Thoracic aorta (tissue), 2 donors: ENCODE measurements around the gene SERPINI2. TPM values are rescaled to one million over a fixed set of nuclear protein-coding genes. Genes with fewer than 3 reads are reported as not detected.

Source experiments
- ATAC-seq: fragments of 150-250 bp; one replicate; pipeline ENCODE4 v1.8.0; 2017; ENCODE audit warnings: low read depth; ENCODE audit not compliant: insufficient number of reproducible peaks, low FRiP score
- DNase-seq: peaks from one replicate; pipeline ENCODE4 v3.0.0-alpha.2; 2020; ENCODE audit warnings: low spot score
- H3K27ac ChIP-seq, 2 donors: fragments of 200-600 bp; sonication (generic); 1 replicate in 1 of 2; 2 replicates in 1 of 2; pipeline ENCODE4 v1.5.1; 2016; ENCODE audit warnings: mild to moderate bottlenecking in 2 of 2, moderate library complexity in 2 of 2
- H3K27me3 ChIP-seq: fragments of 200-600 bp; sonication (generic); replicated peaks from 2 replicates; pipeline ENCODE4 v1.6.0; 2016; ENCODE audit warnings: mild to moderate bottlenecking; ENCODE audit not compliant: insufficient read depth
- H3K36me3 ChIP-seq: fragments of 200-600 bp; sonication (generic); one replicate; pipeline ENCODE4 v1.5.1; 2016
- H3K4me1 ChIP-seq, 2 donors: fragments of 200-600 bp; sonication (generic); 1 replicate in 1 of 2; 2 replicates in 1 of 2; pipeline versions ENCODE4 v1.5.1 to v1.6.0; 2016; ENCODE audit warnings: low read depth in 2 of 2, mild to moderate bottlenecking in 1 of 2; ENCODE audit not compliant: control insufficient read depth in 1 of 2
- H3K4me3 ChIP-seq: fragments of 200-600 bp; sonication (generic); 2 replicates; pipeline ENCODE4 v1.5.1; 2016; ENCODE audit warnings: mild to moderate bottlenecking
- H3K9me3 ChIP-seq: fragments of 200-600 bp; sonication (generic); 2 replicates; pipeline ENCODE4 v1.5.1; 2016
- total RNA-seq, 2 donors: library from RNA; depleted of rRNA; stranded (reverse); fragments of >200 nt; gene quantifications; one replicate each; pipeline versions ENCODE4 v1.1.0 to v1.2.3, GENCODE V29; 2016
- TF ChIP-seq, protein P1 (sequence below): fragments of 200-600 bp; sonication (generic); IDR thresholded peaks from one replicate; pipeline ENCODE4 v1.5.1; 2019; ENCODE audit warnings: antibody characterized with exemption

SERPINI2 gene
- total RNA-seq, 2 donors from 2014 or later, result not detected

DNA sequence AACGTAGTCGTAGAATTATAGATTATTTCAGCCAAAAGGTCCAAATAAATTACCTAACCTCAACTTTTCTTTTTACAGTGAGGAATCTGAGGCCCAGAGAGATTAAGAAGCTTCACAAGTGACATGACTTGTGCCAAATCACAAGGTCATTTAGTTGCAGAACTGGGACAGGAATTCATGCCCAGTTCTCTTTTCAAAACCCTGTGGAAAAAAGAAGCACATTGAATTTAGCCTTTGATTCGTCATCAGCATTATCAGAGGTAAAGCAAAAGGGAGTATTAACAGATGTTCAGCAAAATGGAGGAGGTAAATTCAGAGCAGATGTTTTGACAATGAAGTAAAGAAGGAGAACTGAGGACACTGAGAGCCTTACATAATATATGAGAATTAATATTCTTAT, 4.5 kb downstream of the SERPINI2 start:
- Histone ChIP-seq H3K27ac (no peak overlapping the region), H3K9me3 (no peaks in the 10 kb centered on the region), H3K4me3 (no peak overlapping the region), H3K27me3 (no peaks in the 10 kb centered on the region), H3K36me3 (no peaks in the 10 kb centered on the region), H3K4me1 (no peaks in the 10 kb centered on the region)
- TF ChIP-seq, protein P1, sequence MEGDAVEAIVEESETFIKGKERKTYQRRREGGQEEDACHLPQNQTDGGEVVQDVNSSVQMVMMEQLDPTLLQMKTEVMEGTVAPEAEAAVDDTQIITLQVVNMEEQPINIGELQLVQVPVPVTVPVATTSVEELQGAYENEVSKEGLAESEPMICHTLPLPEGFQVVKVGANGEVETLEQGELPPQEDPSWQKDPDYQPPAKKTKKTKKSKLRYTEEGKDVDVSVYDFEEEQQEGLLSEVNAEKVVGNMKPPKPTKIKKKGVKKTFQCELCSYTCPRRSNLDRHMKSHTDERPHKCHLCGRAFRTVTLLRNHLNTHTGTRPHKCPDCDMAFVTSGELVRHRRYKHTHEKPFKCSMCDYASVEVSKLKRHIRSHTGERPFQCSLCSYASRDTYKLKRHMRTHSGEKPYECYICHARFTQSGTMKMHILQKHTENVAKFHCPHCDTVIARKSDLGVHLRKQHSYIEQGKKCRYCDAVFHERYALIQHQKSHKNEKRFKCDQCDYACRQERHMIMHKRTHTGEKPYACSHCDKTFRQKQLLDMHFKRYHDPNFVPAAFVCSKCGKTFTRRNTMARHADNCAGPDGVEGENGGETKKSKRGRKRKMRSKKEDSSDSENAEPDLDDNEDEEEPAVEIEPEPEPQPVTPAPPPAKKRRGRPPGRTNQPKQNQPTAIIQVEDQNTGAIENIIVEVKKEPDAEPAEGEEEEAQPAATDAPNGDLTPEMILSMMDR, result no peak
- DNase-seq (no peak), ATAC-seq (no peak)

DNA sequence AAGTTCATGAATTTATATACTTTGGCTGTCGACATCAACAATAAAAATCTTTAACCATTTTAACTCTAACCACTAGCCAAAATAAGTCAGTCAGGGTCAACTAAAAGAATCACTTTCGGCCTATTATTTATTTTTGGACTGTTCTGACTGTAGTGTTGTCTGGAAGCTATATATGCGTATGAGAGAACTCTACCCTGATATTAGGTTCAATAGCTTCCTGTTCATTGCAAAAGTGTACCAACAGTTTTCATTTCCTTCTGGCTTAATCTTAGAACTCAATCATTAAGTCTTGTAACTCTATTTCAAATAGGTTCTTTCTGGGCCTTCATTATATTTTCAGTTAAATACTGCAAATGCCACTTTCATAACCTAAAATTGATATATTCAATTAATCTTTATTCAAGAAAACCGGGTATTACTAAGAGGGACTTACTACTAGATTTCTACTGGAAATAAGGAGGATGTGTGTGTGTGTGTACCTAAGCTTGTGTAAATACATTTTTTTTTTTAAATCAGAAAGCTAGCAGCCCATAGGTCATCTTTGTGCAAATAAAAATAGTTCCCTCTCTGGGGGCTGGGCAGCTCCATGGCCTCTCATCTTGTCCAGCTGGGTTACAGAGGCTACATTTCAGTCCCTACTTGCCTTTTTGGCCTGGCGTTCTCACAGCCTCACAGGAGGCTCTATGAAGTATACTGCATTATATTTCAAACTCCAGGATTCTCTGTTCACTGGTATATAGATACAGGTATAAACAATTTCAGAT, 5.8 kb downstream of the SERPINI2 start:
- Histone ChIP-seq H3K9me3 (no peaks in the 10 kb centered on the region), H3K36me3 (no peaks in the 10 kb centered on the region), H3K4me1 (no peaks in the 10 kb centered on the region), H3K4me3 (no peak overlapping the region), H3K27ac (no peak overlapping the region), H3K27me3 (no peaks in the 10 kb centered on the region)
- no peak for ATAC-seq
- DNase-seq, result no peak
- TF ChIP-seq, protein P1, result no peak

DNA sequence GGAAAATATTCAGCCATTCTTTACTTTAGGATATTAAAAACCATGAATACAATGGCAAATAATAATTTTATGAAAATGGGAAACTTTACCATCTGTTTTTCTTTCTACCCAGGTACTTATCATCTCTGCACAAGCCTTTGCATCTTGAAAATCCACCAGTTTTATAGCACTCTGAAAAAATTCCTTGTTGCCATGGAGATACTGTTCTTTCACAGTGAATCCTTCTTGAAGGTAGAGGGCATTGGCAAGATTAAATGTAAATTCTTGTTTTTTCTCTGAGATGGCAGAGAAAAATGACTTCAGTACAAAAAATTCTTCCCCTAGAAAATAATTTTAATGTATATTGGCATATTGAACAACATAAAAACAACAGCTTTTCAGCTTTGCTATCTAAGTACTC, 6.9 kb downstream of the SERPINI2 start:
- DNase-seq, result no peak
- no peaks in the 10 kb centered on the region for H3K9me3 ChIP-seq
- H3K4me3 ChIP-seq, result no peak overlapping the region

DNA sequence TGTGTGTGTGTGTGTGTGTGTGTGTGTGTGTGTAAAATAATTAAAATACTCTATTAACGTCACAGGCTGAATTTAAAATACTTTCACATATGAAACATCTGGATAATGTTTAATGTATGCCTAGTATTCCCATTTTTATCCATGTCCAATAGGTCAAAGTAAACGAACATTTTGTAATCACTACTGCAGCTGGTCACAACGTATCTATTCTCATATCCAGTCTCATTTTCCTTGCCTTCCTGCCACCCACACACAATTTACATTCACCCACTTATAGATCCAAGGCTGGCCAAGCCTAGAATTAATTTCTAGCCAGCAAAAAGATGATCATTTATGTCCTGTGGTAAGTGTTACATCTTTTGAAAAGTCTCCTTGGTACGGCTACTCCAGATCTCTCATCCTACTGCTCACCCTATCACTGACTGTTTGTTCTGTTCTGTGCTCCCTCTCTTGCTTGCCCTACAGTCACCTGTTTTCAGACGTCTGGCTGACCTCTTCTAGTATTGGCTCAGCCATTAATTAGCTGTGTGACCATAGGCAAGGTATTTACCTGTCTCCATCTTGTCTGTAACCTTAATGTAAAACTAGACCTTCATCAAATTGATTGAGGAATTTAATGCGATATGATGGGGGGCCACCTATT, 17.6 kb downstream of the SERPINI2 start:
- H3K36me3 ChIP-seq, result no peaks in the 10 kb centered on the region
- ATAC-seq (no peak), DNase-seq (no peak)
- H3K27ac ChIP-seq, result no peak overlapping the region
- TF ChIP-seq, protein P1, result no peak
- H3K4me1 ChIP-seq, result no peaks in the 10 kb centered on the region
- H3K9me3 ChIP-seq, result no peaks in the 10 kb centered on the region
- no peaks in the 10 kb centered on the region for H3K27me3 ChIP-seq
- no peak overlapping the region for H3K4me3 ChIP-seq

More for the DNA sequence above, 6.9 kb downstream of the SERPINI2 start:
- no peaks in the 10 kb centered on the region for H3K36me3 ChIP-seq
- no peaks in the 10 kb centered on the region for H3K4me1 ChIP-seq
- no peak for ATAC-seq
- no peaks in the 10 kb centered on the region for H3K27me3 ChIP-seq
- TF ChIP-seq, protein P1, result no peak
- no peak overlapping the region for H3K27ac ChIP-seq

DNA sequence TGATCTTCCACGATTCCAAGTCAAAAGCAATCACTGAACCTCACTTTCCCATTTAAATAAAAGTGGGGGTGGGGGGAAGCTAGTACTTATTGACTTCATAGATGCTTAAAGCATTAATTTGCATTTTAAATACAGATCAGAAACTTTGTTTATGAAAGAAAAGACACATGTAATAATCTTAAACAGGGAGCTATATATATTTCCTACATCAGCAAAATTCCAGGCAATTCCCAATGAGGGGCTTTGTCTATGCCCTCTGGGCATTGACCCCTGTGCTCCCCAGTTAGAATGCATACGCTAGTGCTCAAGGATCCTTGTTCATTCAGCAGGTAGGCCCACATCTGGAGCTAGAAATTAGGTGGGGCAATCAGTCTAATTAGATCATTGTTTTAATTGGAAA, 20.0 kb downstream of the SERPINI2 start:
- Histone ChIP-seq H3K9me3 (no peaks in the 10 kb centered on the region), H3K4me3 (no peak overlapping the region), H3K27me3 (no peaks in the 10 kb centered on the region), H3K4me1 (no peaks in the 10 kb centered on the region), H3K36me3 (no peaks in the 10 kb centered on the region), H3K27ac (no peak overlapping the region)
- no peak for ATAC-seq
- no peak for DNase-seq
- TF ChIP-seq, protein P1, result no peak
